Stimulated activated CD4-positive, alpha-beta T cell treated with anti-CD3 and anti-CD28 coated beads, TNF-alpha, amount 100 ng/mL, for 48 hours (primary cell): ENCODE data around the gene MYO5C.

Source experiments
- DNase-seq, 3 donors: peaks; one replicate each; pipeline ENCODE4 v3.0.0-alpha.2; 2020; ENCODE audit warnings: low read depth in 3 of 3

Gene MYO5C

GRCh38 chr15:52295421-52296001 lies at the start of gene MYO5C:
MYO5C (minus strand) TSS chr15:52295804; CDS start chr15:52295636, 168 bp downstream.
- no peak for DNase-seq

- DNase-seq = no peak
These were observed 49.0 kb upstream of the MYO5C start for GRCh38 chr15:52344592-52344991.

- no peak for DNase-seq
These were observed 48.2 kb upstream of the MYO5C start for GRCh38 chr15:52343831-52344230.

GRCh38 chr15:52340093-52340492 lies 44.5 kb upstream of the MYO5C start:
- no peak for DNase-seq

GRCh38 chr15:52338891-52339290 lies 43.3 kb upstream of the MYO5C start:
- DNase-seq = no peak

GRCh38 chr15:52338058-52338457 lies 42.5 kb upstream of the MYO5C start:
- DNase-seq = no peak

- DNase-seq = no peak
These were observed 41.7 kb upstream of the MYO5C start for GRCh38 chr15:52337198-52337853.

GRCh38 chr15:52336529-52336928 lies 40.9 kb upstream of the MYO5C start:
- DNase-seq = no peak

- DNase-seq = no peak
These were observed 39.0 kb upstream of the MYO5C start for GRCh38 chr15:52334491-52335160.

- peak; percentile 16 to 27 (median 26) for DNase-seq
These were observed 36.1 kb upstream of the MYO5C start for GRCh38 chr15:52331490-52332240.

GRCh38 chr15:52329987-52330386 lies 34.4 kb upstream of the MYO5C start:
- no peak for DNase-seq

- DNase-seq = no peak
These were observed 33.5 kb upstream of the MYO5C start for GRCh38 chr15:52329150-52329549.

- no peak for DNase-seq
These were observed 33.1 kb upstream of the MYO5C start for GRCh38 chr15:52328680-52329079.

GRCh38 chr15:52326756-52327155 lies 31.2 kb upstream of the MYO5C start:
- no peak for DNase-seq

GRCh38 chr15:52324109-52324508 lies 28.5 kb upstream of the MYO5C start:
- DNase-seq = no peak

- DNase-seq = no peak
These were observed 23.3 kb upstream of the MYO5C start for GRCh38 chr15:52318729-52319500.

- DNase-seq = no peak
These were observed 22.1 kb upstream of the MYO5C start for GRCh38 chr15:52317688-52318087.

GRCh38 chr15:52317022-52317421 lies 21.4 kb upstream of the MYO5C start:
- no peak for DNase-seq

GRCh38 chr15:52309154-52309548 lies 13.5 kb upstream of the MYO5C start:
- DNase-seq = no peak

GRCh38 chr15:52308446-52309153 lies 13.0 kb upstream of the MYO5C start:
- DNase-seq = no peak

- DNase-seq = no peak
These were observed 12.2 kb upstream of the MYO5C start for GRCh38 chr15:52307847-52308246.
